Measurements from ENCODE around the gene TTC33. TPM values are rescaled to one million over a fixed set of nuclear protein-coding genes. Genes with fewer than 3 reads are reported as not detected.
"Not testable (repeated sequence)": the region's sequence is repeated elsewhere in the genome, so short reads cannot be mapped to it uniquely, and the experiment has no call there.

The TTC33 gene
- total RNA-seq, 1 experiment from 2014 or later = 12.6 TPM

DNA sequence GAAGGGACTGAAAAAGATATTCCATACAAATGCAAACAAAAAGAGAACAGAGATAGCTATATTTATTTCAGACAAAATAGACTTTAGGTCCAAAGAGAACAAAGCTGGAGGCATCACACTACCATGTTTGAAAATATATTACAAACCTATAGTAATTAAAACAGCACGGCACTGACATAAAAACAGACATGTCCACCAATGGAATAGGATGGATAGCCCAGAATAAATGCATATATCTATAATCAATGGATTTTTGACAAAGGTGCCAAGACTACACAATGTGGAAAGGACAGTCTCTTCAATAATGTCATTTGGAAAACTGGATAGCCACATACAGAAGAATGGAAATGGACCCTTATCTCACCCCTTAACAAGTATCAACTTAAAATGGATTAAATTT is 32.2 kb upstream of the TTC33 start:
- intact Hi-C loops (cut with micrococcal nuclease; ENCODE audit: unreplicated experiment) = no loop called here
- in situ Hi-C loops (cut with HindIII; ENCODE audit: low pct_unique_long_range_greater_than_20kb, low sequenced_read_pairs) = no loop called here
- H3K36me3 ChIP-seq (ENCODE audit: control insufficient read depth, insufficient read depth, low read length) = no peaks in the 10 kb centered on the region
- peaks cover 19% of the 10 kb centered on the region for H3K4me1 ChIP-seq (ENCODE audit: control insufficient read depth, insufficient read depth, low read length)
- no peak overlapping the region for H3K4me3 ChIP-seq (ENCODE audit: low read depth in 2 of 2, low read length in 2 of 2)
- CTCF ChIA-PET = interaction anchor here (0.6 kb wide), 1 partner anchor 1218 kb away, joined by 3 read pairs; no protein-coding TSS in a partner anchor
- POLR2A ChIA-PET = interaction anchor here (0.6 kb wide), 2 partner anchors 32 to 42 kb away, joined by 3 read pairs; no protein-coding TSS in a partner anchor
- H3K27ac ChIP-seq (ENCODE audit: low read length) = no peak overlapping the region
- peaks cover 3% of the 10 kb centered on the region; the same call in 1 of the 2 replicates for H3K9me3 ChIP-seq (ENCODE audit: control insufficient read depth, insufficient read depth, low read depth, low read length)
- no peak for TF ChIP-seq TCF7L2 (IDR thresholded peaks at IDR 0.05; ENCODE audit: low read depth, low read length)
- TF ChIP-seq, protein P1, sequence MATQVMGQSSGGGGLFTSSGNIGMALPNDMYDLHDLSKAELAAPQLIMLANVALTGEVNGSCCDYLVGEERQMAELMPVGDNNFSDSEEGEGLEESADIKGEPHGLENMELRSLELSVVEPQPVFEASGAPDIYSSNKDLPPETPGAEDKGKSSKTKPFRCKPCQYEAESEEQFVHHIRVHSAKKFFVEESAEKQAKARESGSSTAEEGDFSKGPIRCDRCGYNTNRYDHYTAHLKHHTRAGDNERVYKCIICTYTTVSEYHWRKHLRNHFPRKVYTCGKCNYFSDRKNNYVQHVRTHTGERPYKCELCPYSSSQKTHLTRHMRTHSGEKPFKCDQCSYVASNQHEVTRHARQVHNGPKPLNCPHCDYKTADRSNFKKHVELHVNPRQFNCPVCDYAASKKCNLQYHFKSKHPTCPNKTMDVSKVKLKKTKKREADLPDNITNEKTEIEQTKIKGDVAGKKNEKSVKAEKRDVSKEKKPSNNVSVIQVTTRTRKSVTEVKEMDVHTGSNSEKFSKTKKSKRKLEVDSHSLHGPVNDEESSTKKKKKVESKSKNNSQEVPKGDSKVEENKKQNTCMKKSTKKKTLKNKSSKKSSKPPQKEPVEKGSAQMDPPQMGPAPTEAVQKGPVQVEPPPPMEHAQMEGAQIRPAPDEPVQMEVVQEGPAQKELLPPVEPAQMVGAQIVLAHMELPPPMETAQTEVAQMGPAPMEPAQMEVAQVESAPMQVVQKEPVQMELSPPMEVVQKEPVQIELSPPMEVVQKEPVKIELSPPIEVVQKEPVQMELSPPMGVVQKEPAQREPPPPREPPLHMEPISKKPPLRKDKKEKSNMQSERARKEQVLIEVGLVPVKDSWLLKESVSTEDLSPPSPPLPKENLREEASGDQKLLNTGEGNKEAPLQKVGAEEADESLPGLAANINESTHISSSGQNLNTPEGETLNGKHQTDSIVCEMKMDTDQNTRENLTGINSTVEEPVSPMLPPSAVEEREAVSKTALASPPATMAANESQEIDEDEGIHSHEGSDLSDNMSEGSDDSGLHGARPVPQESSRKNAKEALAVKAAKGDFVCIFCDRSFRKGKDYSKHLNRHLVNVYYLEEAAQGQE (IDR thresholded peaks at IDR 0.05; ENCODE audit: insufficient read depth in 1 of 2, low read depth in 2 of 2, low read length in 1 of 2) = no peak
- TF ChIP-seq, protein P2, sequence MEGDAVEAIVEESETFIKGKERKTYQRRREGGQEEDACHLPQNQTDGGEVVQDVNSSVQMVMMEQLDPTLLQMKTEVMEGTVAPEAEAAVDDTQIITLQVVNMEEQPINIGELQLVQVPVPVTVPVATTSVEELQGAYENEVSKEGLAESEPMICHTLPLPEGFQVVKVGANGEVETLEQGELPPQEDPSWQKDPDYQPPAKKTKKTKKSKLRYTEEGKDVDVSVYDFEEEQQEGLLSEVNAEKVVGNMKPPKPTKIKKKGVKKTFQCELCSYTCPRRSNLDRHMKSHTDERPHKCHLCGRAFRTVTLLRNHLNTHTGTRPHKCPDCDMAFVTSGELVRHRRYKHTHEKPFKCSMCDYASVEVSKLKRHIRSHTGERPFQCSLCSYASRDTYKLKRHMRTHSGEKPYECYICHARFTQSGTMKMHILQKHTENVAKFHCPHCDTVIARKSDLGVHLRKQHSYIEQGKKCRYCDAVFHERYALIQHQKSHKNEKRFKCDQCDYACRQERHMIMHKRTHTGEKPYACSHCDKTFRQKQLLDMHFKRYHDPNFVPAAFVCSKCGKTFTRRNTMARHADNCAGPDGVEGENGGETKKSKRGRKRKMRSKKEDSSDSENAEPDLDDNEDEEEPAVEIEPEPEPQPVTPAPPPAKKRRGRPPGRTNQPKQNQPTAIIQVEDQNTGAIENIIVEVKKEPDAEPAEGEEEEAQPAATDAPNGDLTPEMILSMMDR (IDR thresholded peaks at IDR 0.05) = no peak
- TF ChIP-seq POLR2AphosphoS5 (IDR thresholded peaks at IDR 0.05; ENCODE audit: low read depth, low read length) = no peak
- TF ChIP-seq SIN3A (IDR thresholded peaks at IDR 0.05; ENCODE audit: borderline replicate concordance, insufficient read depth, low read depth, low read length) = no peak
- ATAC-seq (no peak), DNase-seq (ENCODE audit: low read depth, low spot score) (no peak)
- no peaks in the 10 kb centered on the region for H3K27me3 ChIP-seq (ENCODE audit: control insufficient read depth, insufficient read depth, low read length)
- no TSS peak for BruUV-seq (replicated peaks)

DNA sequence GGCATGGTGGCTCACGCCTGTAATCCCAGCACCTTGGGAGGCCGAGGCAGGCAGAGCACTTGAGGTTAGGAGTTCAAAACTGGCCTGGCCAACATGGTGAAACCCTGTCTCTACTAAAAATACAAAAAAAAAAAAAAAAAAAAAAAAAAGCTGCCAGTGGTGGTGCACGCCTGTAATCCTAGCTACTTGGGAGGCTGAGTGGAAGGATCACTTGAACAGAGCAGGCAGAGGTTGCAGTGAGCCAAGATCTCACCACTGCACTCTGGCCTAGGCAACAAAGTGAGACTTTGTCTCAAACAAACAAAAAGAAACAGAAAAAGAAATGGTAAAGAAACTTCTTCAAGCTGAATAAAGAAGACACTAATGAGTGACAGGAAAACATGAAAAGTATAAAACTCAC is 30.9 kb upstream of the TTC33 start:
- DNase-seq (ENCODE audit: low read depth, low spot score); intact Hi-C loops (cut with micrococcal nuclease; ENCODE audit: unreplicated experiment); H3K9me3 ChIP-seq (ENCODE audit: control insufficient read depth, insufficient read depth, low read depth, low read length); H3K27ac ChIP-seq (ENCODE audit: low read length); BruUV-seq (replicated peaks); in situ Hi-C loops (cut with HindIII; ENCODE audit: low pct_unique_long_range_greater_than_20kb, low sequenced_read_pairs); H3K4me3 ChIP-seq (ENCODE audit: low read depth in 2 of 2, low read length in 2 of 2); H3K36me3 ChIP-seq (ENCODE audit: control insufficient read depth, insufficient read depth, low read length); H3K27me3 ChIP-seq (ENCODE audit: control insufficient read depth, insufficient read depth, low read length); ATAC-seq; CTCF ChIA-PET; POLR2A ChIA-PET: not testable (repeated sequence)
- peaks cover 15% of the 10 kb centered on the region for H3K4me1 ChIP-seq (ENCODE audit: control insufficient read depth, insufficient read depth, low read length)

DNA sequence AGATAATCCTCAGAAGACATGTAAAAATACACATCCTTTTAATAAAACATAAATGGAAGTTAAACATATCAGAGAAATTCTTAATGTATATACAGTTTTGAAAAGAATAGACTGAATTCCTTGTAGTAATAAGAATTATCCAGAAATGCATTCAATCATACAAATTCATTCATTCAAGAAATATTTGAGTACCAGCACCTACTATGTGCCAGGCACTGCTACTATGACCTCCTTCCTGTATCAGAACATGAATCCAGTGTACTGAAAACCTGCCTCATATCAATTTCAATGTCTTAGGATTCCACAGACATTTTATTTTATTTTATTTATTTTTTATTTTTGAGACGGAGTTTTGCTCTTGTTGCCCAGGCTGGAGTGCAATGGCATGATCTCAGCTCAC is 29.2 kb upstream of the TTC33 start:
- Histone ChIP-seq H3K9me3 (ENCODE audit: control insufficient read depth, insufficient read depth, low read depth, low read length) (peaks cover 3% of the 10 kb centered on the region; the same call in 1 of the 2 replicates), H3K27me3 (ENCODE audit: control insufficient read depth, insufficient read depth, low read length) (no peaks in the 10 kb centered on the region), H3K27ac (ENCODE audit: low read length) (no peak overlapping the region), H3K4me3 (ENCODE audit: low read depth in 2 of 2, low read length in 2 of 2) (no peak overlapping the region), H3K4me1 (ENCODE audit: control insufficient read depth, insufficient read depth, low read length) (peaks cover 10% of the 10 kb centered on the region; the same call in 1 of the 2 replicates), H3K36me3 (ENCODE audit: control insufficient read depth, insufficient read depth, low read length) (no peaks in the 10 kb centered on the region)
- TF ChIP-seq, protein P1 (IDR thresholded peaks at IDR 0.05; ENCODE audit: insufficient read depth in 1 of 2, low read depth in 2 of 2, low read length in 1 of 2) = no peak
- TF ChIP-seq SIN3A (IDR thresholded peaks at IDR 0.05; ENCODE audit: borderline replicate concordance, insufficient read depth, low read depth, low read length) = no peak
- POLR2A ChIA-PET = no interaction called here
- CTCF ChIA-PET = no interaction called here
- no TSS peak for BruUV-seq (replicated peaks)
- intact Hi-C loops (cut with micrococcal nuclease; ENCODE audit: unreplicated experiment) (no loop called here), in situ Hi-C loops (cut with HindIII; ENCODE audit: low pct_unique_long_range_greater_than_20kb, low sequenced_read_pairs) (no loop called here)
- ATAC-seq (no peak), DNase-seq (ENCODE audit: low read depth, low spot score) (no peak)
